NOMO-1 treated with DMSO at 0.1 percent for 48 hours (cell line): ENCODE measurements around the gene MAD2L2.
A peak's percentile ranks its signal among the peaks of the same experiment; 100 is the strongest.

Experiments used
- DNase-seq: peaks from one replicate; lab custom pipeline; 2025; ENCODE audit not compliant: unreplicated experiment; lab: John Stamatoyannopoulos, UW

MAD2L2 gene

GRCh38 chr1:11654137-11654938, 26.6 kb downstream of the MAD2L2 start, which contains the start of the genes FBXO2 and FBXO44:
FBXO2 (minus strand) TSS chr1:11654429; CDS start chr1:11654340, 89 bp downstream.
FBXO44 (plus strand) TSS chr1:11654877; CDS start chr1:11655836, 959 bp downstream.
- no peak for DNase-seq

GRCh38 chr1:11653861-11654136, 27.1 kb downstream of the MAD2L2 start:
- no peak for DNase-seq

- DNase-seq, result no peak
Observed at GRCh38 chr1:11653101-11653860, 27.7 kb downstream of the MAD2L2 start.

GRCh38 chr1:11652203-11652780, 28.7 kb downstream of the MAD2L2 start:
- no peak for DNase-seq

GRCh38 chr1:11651017-11651416, 29.9 kb downstream of the MAD2L2 start:
- no peak for DNase-seq

DNA sequence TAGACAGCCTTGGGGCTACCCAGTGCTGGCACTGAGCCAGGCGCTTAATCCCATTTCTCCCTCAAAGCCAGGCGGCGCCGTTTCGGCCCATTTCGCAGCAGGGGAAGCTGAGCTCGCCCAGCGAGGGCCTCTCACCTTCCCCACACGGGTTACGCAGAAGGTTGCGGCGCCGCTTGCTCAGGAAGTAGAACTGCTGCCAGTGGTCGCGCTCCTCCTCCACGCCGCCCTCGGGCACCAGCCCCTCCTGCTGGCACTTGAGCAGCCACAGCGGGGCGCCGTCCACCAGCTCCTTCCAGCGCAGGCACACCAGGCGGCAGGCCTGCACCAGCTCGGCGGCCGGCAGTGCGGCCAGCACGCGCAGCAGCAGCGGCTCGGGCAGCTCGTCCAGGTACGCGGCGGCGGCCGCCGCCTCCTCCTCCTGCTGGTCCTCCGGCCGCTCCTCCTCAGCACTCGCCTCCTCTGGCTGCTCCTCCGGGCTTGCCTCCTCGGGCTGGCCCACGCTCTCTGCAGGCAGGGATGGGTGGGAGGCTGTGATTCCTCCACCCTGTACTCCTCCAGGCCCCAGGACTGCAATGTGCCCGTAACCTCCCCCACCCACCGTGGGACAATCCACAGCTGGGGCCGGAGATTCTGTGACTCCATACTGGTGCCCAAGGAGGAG, 30.5 kb downstream of the MAD2L2 start:
- DNase-seq, result peak; percentile 89

- DNase-seq, result no peak
Observed at GRCh38 chr1:11649624-11650330, 31.2 kb downstream of the MAD2L2 start.

DNA sequence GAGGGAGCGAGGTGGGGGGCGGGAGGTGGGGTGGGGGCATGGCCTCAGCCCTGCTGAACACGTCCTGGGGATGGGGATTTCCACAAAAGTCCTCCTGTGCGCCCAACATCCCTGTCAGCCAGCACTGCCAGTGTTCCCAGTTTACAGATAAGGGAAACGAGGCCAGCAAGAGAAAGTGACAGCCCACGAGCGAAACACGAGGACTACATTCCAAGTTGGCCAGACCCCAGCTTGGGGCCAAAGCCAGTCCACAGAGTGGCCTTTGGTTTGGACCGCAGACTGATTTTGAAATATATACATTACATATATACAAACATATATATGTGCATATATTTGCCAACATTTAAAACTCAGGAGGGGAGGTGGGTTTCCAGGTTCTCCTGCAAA, 31.7 kb downstream of the MAD2L2 start:
- no peak for DNase-seq

DNA sequence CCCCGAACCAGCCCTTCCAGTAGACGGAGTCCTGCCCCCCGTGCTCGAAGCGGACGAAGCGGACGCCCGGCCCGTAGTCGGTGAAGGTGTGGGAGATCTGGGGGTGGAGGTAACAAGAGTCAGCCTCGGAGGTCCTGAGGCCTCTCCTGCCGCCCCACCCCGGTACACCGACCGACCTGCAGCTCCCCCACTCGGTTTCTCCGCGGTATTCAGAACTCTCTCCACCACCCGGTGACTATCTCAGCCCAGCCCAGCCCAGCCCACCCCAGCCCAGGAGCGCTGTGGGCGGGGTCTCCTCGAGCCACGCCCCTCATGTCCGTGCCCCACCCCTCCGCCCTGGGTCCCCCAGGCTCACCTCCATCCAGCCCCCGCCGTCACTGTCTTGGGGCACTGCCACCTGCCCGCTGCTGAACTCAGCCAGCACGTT, 32.2 kb downstream of the MAD2L2 start:
- DNase-seq, result no peak

DNA sequence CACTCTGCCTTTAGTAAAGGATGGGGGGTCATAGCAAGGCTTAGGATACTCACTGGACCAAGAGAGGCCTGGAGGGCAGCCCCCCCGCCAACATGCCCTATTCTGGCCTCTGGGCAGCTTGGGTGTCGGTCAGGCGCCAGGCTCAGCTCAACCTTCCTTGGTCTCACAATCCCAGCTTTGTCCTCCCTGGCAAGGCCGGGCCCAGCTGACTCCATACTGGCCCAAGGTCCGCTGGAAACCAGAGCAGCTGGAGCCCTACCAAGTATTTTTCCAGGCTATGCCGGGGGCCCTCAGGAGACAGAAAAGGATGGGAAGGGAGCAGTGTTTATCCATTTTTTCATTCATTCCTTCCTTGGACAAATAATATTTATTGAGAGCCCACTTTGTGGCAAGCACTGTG, 32.9 kb downstream of the MAD2L2 start:
- no peak for DNase-seq

- DNase-seq, result no peak
Observed at GRCh38 chr1:11647333-11647732, 33.6 kb downstream of the MAD2L2 start.

GRCh38 chr1:11646317-11646716, 34.6 kb downstream of the MAD2L2 start:
- DNase-seq, result no peak

DNA sequence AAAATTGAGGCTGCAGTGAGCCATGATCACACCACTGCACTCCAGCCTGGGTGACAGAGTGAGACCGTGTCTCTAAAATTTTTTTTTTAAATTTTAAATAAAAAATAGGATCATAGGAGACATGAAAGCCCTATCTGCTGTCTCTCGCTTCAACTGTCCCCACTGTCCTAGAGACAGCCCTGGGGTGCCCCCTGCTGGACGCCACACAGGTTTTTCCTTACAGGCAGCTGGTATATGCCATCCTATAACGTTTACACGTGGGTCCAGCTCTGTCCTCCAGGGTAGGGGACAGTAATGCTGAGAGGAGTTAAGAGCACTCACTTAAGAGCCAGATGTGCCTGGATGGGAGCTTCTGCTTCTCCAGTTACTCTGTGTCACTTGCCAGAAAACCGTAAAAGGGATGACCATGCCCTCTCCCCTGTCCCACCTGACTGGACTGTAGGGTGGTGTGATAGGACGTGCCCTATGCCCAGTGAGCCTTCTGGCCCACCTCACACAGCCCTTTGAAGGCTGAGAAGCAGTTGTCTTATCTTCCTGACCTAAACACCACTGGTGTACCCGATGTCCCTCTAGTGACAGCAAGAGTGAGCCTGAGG, 35.2 kb downstream of the MAD2L2 start:
- DNase-seq, result peak; percentile 61

GRCh38 chr1:11645270-11645669, 35.7 kb downstream of the MAD2L2 start:
- DNase-seq, result no peak

GRCh38 chr1:11643782-11644181, 37.2 kb downstream of the MAD2L2 start:
- DNase-seq, result no peak

- peak; percentile 15 for DNase-seq
Observed at GRCh38 chr1:11642418-11643017, 38.4 kb downstream of the MAD2L2 start.

GRCh38 chr1:11641776-11642305, 39.1 kb downstream of the MAD2L2 start:
- no peak for DNase-seq

GRCh38 chr1:11640944-11641343, 40.0 kb downstream of the MAD2L2 start:
- no peak for DNase-seq

DNA sequence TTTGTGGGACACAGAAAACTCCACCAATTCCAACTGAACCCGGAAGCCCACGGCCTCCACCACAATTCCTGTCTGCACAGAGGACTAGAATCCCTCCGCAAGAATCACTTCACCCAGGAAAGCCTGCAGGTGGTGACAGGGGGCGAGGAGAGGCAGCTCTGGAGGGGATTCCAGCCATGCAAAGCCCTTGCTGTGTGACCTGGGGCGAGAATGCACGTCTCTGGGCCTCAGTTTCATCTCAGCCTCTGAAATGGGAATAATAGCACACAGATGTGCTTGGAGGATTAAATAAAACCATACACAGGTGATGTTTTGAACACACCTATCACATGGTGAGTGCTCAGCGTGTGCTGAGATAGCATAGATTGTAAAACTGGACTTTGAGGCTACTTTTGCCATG, 40.8 kb downstream of the MAD2L2 start:
- no peak for DNase-seq

DNA sequence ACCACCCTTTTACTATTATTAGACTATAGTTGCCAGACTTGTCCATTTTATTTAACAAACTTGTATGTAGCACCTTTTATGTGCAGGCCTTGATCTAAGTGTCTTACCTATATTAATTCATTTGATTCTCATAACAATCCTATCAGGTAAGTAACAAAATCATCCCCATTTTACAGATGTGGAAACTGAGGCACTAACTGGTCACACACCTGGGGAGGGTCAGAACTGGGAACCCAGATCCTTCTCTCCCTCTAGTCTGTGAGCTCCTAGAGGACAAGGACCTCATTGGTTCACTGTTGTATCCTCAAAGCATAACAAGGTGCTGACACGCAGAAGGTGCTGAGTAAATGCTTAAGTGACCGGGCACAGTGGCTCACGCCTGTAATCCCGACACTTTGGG, 41.6 kb downstream of the MAD2L2 start:
- DNase-seq, result no peak
